Stimulated activated CD4-positive, alpha-beta T cell treated with anti-CD3 and anti-CD28 coated beads, Interleukin-15, amount 100 ng/mL, for 48 hours (primary cell): ENCODE results near the gene DDX20.
"Not testable (repeated sequence)": the region's sequence is repeated elsewhere in the genome, so short reads cannot be mapped to it uniquely, and the experiment has no call there.

Source experiments
- DNase-seq, 2 donors: peaks; one replicate each; pipeline ENCODE4 v3.0.0-alpha.2; 2020; ENCODE audit warnings: low read depth in 2 of 2

Gene DDX20

GRCh38 chr1:111792249-111792648, 36.5 kb downstream of the DDX20 start:
- DNase-seq = no peak

DNA sequence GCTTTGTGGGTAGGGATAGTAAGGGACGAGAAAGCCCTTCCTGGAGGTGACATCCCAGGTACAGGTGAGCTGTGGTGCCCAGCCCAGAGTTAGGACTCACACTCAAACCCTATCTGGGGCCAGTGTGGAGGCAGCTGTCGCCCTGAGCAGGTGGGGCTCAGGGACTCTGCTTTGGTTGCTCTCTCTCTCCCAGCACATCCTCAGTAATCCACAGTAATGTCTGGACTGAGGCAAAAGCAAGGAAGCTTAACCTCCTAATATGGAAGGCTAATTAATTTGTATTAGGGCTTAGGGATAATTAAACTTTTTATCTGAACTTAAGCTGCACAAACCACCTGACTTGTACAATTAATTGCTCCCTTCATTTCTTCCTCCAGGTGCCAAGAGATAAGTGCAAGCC, 38.2 kb downstream of the DDX20 start:
- no peak for DNase-seq

DNA sequence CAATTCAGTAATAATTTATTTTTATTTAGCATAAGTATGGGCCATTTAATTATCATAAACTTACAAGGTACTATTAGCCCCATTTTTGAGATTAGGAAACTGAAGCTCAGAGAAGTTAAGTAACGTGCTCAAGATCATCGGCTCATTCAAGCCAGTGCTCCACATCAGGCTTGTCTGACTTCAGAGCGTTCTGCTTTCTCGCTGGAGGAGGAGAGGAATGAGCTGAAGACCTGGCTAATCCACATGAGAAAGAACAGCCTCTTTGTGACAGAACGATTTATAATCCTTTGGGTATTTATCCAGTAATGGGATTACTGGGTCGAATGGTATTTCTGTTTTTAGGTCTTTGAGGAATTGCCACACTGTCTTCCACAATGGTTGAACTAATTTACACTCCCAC, 39.7 kb downstream of the DDX20 start:
- no peak for DNase-seq

- DNase-seq = no peak
These were observed 42.9 kb downstream of the DDX20 start for GRCh38 chr1:111798580-111798979.

DNA sequence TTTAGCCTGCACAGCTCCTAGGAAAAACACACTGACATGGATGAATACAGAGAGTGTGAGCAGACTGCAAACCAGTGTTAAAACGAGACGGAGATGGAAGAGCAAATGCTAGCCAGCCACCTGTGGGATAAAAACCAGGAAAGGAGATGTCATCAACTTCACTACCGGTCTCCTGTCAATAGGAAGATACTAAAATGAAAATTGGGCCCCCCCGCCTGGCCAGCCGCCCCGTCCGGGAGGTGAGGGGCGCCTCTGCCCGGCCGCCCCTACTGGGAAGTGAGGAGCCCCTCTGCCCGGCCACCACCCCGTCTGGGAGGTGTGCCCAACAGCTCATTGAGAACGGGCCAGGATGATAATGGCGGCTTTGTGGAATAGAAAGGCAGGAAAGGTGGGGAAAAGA, 44.0 kb downstream of the DDX20 start:
- not testable (repeated sequence) for DNase-seq

GRCh38 chr1:111801071-111801850, 45.6 kb downstream of the DDX20 start:
- DNase-seq = no peak

DNA sequence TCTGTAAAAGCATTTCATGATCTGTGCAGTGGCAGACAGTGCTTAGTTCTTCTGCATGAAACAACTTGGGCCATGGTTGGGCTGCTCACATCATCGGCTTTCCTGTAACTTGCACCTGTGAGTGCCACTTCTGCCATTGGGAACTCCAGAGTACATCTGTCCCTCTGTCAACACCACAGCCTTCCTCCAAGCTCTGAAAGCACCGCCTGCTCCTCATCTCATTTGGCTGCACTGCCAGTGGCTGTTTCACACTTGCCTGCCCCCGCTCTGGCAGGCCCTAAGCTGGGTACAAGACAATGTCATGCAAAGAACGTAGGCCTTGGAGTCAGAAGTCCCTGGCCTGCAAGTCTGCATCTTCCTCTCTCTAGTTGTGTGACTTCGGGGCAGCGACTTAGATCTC, 46.4 kb downstream of the DDX20 start:
- no peak for DNase-seq

DNA sequence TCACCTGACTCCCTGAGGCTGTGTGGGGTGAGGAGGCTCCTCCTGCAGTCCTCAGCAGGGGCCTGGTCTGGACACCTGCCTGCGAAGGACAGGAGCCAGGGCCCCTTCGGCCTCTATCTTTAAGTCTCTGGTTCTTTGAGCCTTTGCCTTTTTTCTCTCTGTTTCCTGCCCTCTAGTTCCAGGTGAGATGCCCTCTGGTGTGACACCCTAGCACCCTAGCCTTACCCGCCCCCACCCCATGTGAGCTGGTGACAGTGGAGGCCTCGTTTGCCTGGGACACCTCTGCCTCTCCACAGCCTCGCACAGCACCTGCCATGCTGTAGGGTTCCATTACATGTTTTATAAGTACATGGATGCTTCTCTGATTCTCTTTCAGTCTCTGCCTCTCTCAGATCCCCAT, 47.3 kb downstream of the DDX20 start:
- no peak for DNase-seq

GRCh38 chr1:111803951-111804350, 48.2 kb downstream of the DDX20 start:
- DNase-seq = no peak

GRCh38 chr1:111804776-111805175, 49.1 kb downstream of the DDX20 start:
- no peak for DNase-seq

- no peak for DNase-seq
These were observed 49.5 kb downstream of the DDX20 start for GRCh38 chr1:111805251-111805650.

DNA sequence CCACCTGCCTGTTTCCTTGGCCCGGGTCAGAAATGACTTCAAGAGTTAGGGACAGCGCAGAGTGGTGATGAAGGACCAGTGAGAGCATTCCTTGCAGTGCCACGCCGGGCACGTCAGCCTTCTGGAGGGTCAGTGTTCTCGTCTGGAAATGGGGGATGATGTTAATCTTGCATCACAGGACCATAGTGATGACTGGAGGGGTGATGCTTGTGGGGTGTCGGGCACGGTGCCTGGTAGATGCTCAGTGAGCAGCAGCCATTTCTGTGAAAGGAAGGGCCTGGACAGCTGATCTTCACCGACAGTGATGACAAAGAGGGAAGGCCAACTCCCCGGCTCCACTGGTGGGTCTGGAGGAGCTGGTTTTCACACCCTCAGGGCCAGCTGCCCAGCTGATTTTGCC, 56.2 kb downstream of the DDX20 start:
- no peak for DNase-seq

- no peak for DNase-seq
These were observed 56.6 kb downstream of the DDX20 start for GRCh38 chr1:111812306-111812705.

- DNase-seq = no peak
These were observed 58.0 kb downstream of the DDX20 start for GRCh38 chr1:111813440-111814304.

- no peak for DNase-seq
These were observed 58.6 kb downstream of the DDX20 start for GRCh38 chr1:111814305-111814628.

DNA sequence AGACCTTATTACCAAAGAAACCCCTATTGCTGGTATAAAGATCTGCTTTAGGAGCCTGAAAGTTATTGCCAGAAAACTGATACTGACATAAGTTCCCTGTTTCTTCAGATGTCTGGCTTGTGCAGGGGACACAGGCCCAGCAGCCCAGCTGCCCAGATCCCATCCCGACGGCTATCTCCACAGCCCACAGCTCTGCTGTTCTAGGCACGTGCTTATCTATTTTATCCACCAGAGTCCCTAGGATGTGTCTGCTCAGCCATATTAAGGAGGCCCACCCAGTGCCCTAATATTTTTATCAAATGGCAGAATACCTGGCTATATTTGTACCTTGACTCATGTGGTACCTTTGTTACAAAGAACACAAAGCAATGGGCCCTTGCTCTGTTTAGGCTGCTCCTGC, 58.9 kb downstream of the DDX20 start:
- DNase-seq = no peak
